Measurements from ENCODE around the gene LGALS7. TPM values are rescaled to one million over a fixed set of nuclear protein-coding genes. Genes with fewer than 3 reads are reported as not detected.
A peak's percentile ranks its signal among the peaks of the same experiment; 100 is the strongest.

Gene LGALS7
- total and polyA plus RNA-seq, 12 donors = not detected

DNA sequence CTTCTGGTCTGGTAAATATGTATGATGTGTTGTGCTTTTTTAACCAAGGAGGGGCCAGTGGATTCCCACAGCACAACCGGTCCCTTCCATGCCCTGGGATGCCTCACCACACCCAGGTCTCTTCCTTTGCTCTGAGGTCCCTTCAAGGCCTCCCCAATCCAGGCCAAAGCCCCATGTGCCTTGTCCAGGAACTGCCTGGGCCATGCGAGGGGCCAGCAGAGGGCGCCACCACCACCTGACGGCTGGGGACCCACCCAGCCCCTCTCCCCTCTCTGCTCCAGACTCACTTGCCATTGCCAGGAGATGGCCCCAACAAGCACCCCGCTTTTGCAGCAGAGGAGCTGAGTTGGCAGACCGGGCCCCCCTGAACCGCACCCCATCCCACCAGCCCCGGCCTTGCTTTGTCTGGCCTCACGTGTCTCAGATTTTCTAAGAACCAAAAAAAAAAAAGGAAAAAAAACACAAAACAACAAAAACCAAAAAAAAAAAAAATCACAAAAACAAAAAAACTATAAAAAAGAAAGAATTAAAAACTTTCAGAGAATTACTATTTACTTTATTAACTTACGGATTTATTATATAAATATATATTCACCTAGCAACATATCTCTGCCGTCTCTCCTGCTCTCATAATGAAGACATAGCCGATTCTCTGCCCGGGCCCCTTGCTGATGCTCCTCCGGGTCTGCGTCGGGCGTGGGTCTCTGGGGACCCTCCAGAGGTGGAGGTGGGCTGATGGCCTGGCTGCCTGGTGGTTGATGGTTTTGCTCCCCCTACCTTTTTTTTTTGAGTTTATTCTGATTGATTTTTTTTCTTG is 43.5 kb downstream of the LGALS7 start:
- Histone ChIP-seq H3K36me3 (replicated peaks in 1 of 2) (peaks cover 0 to 59% of the 10 kb centered on the region in 2 donors), H3K9me3 (replicated peaks in 1 of 3) (no peaks in the 10 kb centered on the region), H3K4me3 (no peak overlapping the region), H3K27me3 (no peaks in the 10 kb centered on the region), H3K27ac (peak overlapping the region in 3 of 5 donors; percentile 57 to 87 (median 60)), H3K4me1 (replicated peaks in 1 of 2) (peaks cover 24 to 29% of the 10 kb centered on the region in 2 donors)
- TF ChIP-seq POLR2A (IDR thresholded peaks at IDR 0.05) = no peak
- TF ChIP-seq, protein P1, sequence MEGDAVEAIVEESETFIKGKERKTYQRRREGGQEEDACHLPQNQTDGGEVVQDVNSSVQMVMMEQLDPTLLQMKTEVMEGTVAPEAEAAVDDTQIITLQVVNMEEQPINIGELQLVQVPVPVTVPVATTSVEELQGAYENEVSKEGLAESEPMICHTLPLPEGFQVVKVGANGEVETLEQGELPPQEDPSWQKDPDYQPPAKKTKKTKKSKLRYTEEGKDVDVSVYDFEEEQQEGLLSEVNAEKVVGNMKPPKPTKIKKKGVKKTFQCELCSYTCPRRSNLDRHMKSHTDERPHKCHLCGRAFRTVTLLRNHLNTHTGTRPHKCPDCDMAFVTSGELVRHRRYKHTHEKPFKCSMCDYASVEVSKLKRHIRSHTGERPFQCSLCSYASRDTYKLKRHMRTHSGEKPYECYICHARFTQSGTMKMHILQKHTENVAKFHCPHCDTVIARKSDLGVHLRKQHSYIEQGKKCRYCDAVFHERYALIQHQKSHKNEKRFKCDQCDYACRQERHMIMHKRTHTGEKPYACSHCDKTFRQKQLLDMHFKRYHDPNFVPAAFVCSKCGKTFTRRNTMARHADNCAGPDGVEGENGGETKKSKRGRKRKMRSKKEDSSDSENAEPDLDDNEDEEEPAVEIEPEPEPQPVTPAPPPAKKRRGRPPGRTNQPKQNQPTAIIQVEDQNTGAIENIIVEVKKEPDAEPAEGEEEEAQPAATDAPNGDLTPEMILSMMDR (IDR thresholded peaks at IDR 0.05) = peak; percentile 60 to 83 (median 74)
- peak; percentile 71 to 84 (median 78) for DNase-seq
- intact Hi-C loops (cut with DNase I) = loop anchor here (5.0 to 10.0 kb wide), 2 partner anchors 115 to 117 kb away; partner anchors contain the start of gene HNRNPL (in 2 of the 2)
- WGBS, 4 donors = 70 to 79% (median 71%) methylated on average over 14 to 17 of the region's 17 CpGs

DNA sequence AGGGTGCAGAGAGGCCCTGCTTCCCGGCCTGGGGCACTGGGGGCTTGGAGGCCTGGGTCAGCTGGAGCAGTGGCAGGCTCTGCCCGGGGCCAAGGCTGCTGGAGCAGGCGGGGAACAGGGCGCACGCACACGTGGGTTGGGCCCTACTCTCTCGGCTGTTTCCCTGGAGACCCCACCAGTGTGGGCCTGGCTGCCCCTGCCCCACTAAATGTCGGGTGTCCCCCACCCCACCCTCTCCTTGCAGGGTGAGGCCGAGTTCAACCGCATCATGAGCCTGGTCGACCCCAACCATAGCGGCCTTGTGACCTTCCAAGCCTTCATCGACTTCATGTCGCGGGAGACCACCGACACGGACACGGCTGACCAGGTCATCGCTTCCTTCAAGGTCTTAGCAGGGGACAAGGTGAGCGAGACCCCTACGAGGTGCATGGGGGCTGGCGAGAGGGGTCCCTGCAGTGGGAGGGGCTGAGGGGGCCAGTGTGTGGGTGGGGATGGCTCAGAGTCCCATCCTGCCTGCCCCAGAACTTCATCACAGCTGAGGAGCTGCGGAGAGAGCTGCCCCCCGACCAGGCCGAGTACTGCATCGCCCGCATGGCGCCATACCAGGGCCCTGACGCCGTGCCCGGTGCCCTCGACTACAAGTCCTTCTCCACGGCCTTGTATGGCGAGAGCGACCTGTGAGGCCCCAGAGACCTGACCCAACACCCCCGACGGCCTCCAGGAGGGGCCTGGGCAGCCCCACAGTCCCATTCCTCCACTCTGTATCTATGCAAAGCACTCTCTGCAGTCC is 44.4 kb downstream of the LGALS7 start:
- DNase-seq = peak in 5 of 7 donors; percentile 37 to 63 (median 43)
- intact Hi-C loops (cut with DNase I) = loop anchor here in 1 of 2 donors (5.0 kb wide), 1 partner anchor 118 kb away; the partner anchor contains the start of gene HNRNPL
- 33 to 68% (median 63%) methylated on average over 2 to 37 of the region's 37 CpGs for WGBS, 4 donors

DNA sequence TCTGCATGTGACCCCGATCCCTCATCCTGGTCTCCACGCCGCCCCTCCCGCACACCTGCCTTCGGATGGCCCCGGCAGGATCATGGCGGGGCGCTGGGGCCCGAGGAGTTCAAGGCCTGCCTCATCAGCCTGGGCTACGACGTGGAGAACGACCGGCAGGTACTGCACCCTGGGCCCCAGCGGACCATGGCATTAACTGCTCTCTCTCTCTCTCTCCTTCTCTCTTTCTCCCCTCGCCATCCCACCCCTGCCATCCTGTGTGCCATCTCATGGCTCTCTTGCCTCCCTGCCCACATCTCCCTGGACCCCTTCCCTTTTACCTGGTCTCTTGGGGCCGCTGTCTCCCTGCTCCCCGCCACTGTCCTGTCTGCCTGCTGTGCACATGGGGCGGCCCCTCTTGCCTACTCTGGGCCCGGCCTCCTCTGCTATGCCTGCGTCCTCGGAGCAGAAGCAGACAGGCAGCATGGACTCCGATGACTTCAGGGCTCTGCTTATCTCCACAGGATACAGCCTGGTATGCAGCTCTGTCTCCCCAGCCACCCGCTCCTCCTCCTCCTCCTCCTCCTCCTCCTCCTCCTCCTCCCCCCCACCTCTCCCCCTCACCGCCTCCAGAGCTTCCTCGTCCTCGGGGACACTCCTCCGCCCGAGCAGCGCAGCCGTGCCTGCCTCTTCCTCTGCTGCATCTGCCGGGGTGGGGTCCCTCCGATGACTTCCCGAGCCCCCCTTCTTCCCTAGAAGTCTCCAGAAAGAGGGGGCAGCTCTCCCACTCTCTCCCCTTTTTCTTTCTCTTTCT is 45.3 kb downstream of the LGALS7 start:
- DNase-seq = peak; percentile 62 to 94 (median 90)
- no peak overlapping the region for H3K4me3 ChIP-seq
- H3K36me3 ChIP-seq (replicated peaks in 1 of 2) = peaks cover 0 to 77% of the 10 kb centered on the region in 2 donors
- TF ChIP-seq, protein P1 (IDR thresholded peaks at IDR 0.05) = peak in 1 of 6 experiments; percentile 6
- TF ChIP-seq POLR2A (IDR thresholded peaks at IDR 0.05) = peak in 1 of 2 donors; percentile 61
- no peaks in the 10 kb centered on the region for H3K9me3 ChIP-seq (replicated peaks in 1 of 3)
- WGBS, 4 donors = 30 to 39% (median 37%) methylated on average over 31 to 33 of the region's 33 CpGs
- H3K27ac ChIP-seq = peak overlapping the region; percentile 54 to 90 (median 72)
- intact Hi-C loops (cut with DNase I) = loop anchor here in 1 of 2 donors (5.0 kb wide), 1 partner anchor 119 kb away; the partner anchor contains the start of gene HNRNPL
- no peaks in the 10 kb centered on the region for H3K27me3 ChIP-seq
- peaks cover 23 to 27% of the 10 kb centered on the region in 2 donors for H3K4me1 ChIP-seq (replicated peaks in 1 of 2)

More for the DNA sequence above, 44.4 kb downstream of the LGALS7 start:
- H3K27ac ChIP-seq = peak overlapping the region in 4 of 5 donors; percentile 53 to 87 (median 58)
- no peaks in the 10 kb centered on the region for H3K9me3 ChIP-seq (replicated peaks in 1 of 3)
- H3K4me3 ChIP-seq = no peak overlapping the region
- peaks cover 24 to 29% of the 10 kb centered on the region in 2 donors for H3K4me1 ChIP-seq (replicated peaks in 1 of 2)
- H3K27me3 ChIP-seq = no peaks in the 10 kb centered on the region
- TF ChIP-seq, protein P1 (IDR thresholded peaks at IDR 0.05) = no peak
- no peak for TF ChIP-seq POLR2A (IDR thresholded peaks at IDR 0.05)
- peaks cover 0 to 69% of the 10 kb centered on the region in 2 donors for H3K36me3 ChIP-seq (replicated peaks in 1 of 2)

Measured in adrenal gland (tissue), 12 donors.